ENCODE measurements around the gene POMGNT2. TPM values are rescaled to one million over a fixed set of nuclear protein-coding genes. Genes with fewer than 3 reads are reported as not detected.
A peak's percentile ranks its signal among the peaks of the same experiment; 100 is the strongest.
"Not testable (repeated sequence)": the region's sequence is repeated elsewhere in the genome, so short reads cannot be mapped to it uniquely, and the experiment has no call there.

Gene POMGNT2
- total and polyA plus RNA-seq, 5 donors: 16.9 to 28.2 (median 24.6) TPM

DNA sequence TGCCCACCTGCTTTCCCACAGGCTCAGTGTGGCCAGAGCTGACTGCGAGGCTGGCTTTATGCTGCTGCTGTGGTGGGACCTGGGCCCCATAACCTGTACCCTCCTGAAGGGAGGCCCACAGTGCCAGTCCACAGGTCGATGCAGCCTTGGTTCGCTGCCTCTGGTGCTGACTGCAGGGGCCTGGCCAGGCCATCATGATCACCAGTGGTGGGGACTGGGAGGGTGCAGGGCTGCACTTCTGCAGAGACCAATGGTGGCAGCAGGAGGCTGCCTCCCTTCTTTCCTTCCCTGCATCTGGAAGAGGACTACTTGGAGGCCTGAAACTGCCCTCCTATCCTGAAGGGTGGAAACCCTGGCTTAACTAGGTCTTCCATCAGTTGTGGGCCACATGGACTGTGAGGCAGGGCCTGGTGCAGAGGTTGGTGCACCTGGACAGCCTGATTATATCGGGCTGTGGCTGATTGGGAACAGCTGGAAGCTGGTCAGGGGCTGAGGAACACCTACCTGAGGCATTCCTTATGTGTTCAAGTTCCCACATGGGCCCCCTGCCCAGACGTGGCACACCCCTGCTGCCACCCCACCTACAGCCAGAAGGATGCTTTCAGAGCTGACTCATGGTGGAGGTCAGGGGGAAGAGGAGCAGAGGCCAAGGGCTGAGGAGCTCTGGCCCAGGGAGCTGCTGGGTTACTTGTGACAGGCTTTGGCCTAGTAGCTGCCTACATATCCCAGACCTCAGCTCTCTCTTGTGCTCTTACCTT, 29.8 kb downstream of the POMGNT2 start:
- no peak for DNase-seq
- WGBS: 73% methylated on average over 5 of the region's 5 CpGs
- Histone ChIP-seq H3K4me1 (ENCODE audit: control insufficient read depth, insufficient read depth, low read length) (no peaks in the 10 kb centered on the region), H3K4me3 (ENCODE audit: low read length) (no peak overlapping the region), H3K9me3 (ENCODE audit: control insufficient read depth, low read length) (no peaks in the 10 kb centered on the region), H3K27me3 (ENCODE audit: control insufficient read depth, insufficient read depth) (no peaks in the 10 kb centered on the region), H3K27ac (ENCODE audit: low read length) (no peak overlapping the region)
- intact Hi-C loops (cut with DNase I): no loop called here
- ATAC-seq: no peak

DNA sequence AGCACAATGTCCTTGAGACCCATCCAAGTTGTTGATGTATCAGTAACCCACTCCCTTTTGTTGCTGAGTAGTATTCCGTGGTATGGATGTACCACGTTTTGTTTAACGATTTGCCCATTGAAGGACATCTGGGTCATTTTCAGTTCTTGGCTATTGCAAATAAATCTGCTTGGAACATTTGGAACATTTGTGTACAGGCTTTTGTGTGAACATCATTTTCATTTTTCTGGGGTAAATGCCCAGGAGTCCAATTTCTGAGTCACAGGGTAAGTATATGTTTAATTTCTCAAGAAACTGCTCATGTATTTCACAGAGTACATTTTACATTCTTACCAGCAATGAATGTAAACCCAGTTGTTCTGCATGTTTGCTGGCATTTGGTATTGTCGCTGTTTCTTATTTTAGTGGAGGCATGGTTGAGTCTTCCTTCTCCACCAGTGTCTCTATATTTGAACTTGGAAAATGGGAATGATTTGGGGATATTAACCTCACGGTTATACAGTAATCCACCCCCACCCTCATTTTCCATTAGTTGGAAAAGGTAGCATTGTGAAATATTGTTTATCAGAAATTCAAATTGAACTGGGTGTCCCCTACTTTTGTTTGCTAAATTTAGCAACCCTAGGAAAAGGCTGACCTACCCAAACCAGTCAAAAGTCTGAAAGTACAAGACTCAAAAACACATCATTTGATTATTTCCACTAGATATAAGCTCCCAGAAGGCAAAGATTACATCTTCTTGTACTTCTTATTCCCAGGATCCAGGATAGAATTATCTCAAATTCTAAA, 30.8 kb downstream of the POMGNT2 start:
- DNase-seq (no peak), ATAC-seq (no peak)
- Histone ChIP-seq H3K9me3 (ENCODE audit: control insufficient read depth, low read length) (no peaks in the 10 kb centered on the region), H3K27ac (ENCODE audit: low read length) (no peak overlapping the region), H3K4me1 (ENCODE audit: control insufficient read depth, insufficient read depth, low read length) (no peaks in the 10 kb centered on the region), H3K27me3 (ENCODE audit: control insufficient read depth, insufficient read depth) (no peaks in the 10 kb centered on the region), H3K4me3 (ENCODE audit: low read length) (no peak overlapping the region)
- 83% methylated on average over 5 of the region's 5 CpGs for WGBS
- intact Hi-C loops (cut with DNase I): no loop called here

DNA sequence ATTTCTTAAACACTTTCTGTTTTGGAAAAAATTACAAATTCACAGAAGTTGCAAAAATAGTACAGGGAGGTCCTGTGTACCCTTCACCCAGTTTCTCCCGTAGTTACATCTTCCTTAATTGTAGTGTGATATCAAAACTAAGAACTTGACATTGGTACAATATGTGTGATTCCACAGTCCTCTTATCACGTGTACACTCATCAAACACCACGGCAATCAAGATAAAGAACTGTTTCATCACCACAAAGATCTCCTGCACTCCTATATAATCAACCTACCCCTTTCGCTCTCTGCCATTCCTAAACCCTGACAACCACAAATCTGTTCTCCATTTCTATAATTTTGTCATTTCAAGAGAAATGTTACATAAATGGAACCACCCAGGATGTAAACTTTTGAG, 31.4 kb downstream of the POMGNT2 start:
- no peak overlapping the region for H3K27ac ChIP-seq (ENCODE audit: low read length)
- ATAC-seq (no peak), DNase-seq (no peak)
- H3K9me3 ChIP-seq (ENCODE audit: control insufficient read depth, low read length): no peaks in the 10 kb centered on the region
- no peaks in the 10 kb centered on the region for H3K4me1 ChIP-seq (ENCODE audit: control insufficient read depth, insufficient read depth, low read length)
- H3K27me3 ChIP-seq (ENCODE audit: control insufficient read depth, insufficient read depth): no peaks in the 10 kb centered on the region
- intact Hi-C loops (cut with DNase I): no loop called here
- WGBS: 67% methylated on average over 4 of the region's 4 CpGs
- H3K4me3 ChIP-seq (ENCODE audit: low read length): no peak overlapping the region

DNA sequence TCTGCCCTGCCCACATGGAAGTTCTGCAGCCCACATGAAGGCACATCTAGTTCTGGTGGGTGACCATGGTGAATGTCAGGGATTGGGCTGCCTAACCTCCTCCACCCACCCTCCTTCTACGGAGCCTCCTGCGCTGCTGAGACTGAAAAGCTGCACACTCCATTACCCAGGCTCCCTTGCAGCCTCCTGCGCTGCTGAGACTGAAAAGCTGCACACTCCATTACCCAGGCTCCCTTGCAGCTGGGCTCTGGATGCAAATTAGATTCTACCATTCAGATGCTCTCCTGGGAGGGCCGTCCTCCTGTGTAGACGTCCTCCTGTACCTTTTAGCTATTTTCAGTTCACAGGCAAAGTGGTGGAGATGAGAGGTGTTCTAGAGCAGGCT, 32.1 kb downstream of the POMGNT2 start:
- Histone ChIP-seq H3K4me3 (ENCODE audit: low read length) (no peak overlapping the region), H3K27me3 (ENCODE audit: control insufficient read depth, insufficient read depth) (no peaks in the 10 kb centered on the region), H3K4me1 (ENCODE audit: control insufficient read depth, insufficient read depth, low read length) (no peaks in the 10 kb centered on the region), H3K9me3 (ENCODE audit: control insufficient read depth, low read length) (no peaks in the 10 kb centered on the region), H3K27ac (ENCODE audit: low read length) (no peak overlapping the region)
- ATAC-seq (no peak), DNase-seq (no peak)
- intact Hi-C loops (cut with DNase I): no loop called here
- WGBS: 84% methylated on average over 5 of the region's 5 CpGs

DNA sequence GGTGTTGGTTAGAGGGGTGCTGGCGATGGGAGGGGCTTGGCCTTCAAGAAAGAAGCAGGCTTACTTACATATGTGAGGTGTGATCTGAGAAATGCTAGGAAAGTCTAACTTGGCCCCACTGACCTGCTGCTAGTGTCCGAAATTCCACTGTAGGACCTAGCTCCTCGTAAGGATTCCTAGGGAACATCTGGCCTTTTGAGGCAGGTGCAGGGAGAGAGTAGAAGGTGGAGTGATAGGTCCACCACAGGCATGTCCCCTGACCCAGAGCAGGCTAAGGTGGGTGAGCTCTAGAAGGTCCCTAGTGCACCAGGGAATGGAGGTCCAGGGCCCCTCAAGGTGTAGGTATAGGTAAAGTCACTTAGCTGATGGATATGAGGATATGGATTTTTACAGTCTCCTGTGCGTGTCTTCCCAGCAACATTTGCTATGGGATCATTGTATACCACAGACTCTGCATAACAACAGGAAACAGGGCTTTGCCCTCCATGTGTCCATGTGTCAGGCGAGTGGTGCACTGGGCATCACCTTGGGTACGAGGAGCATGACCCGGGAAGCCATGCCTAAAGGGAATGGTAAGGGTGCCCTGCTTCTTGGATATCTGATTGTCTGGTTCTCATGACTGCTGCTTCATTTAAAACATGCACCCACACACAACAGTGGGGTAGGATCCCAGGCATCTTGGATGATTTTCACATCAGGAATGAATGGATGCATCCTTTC, 32.6 kb downstream of the POMGNT2 start:
- intact Hi-C loops (cut with DNase I): no loop called here
- Histone ChIP-seq H3K4me1 (ENCODE audit: control insufficient read depth, insufficient read depth, low read length) (no peaks in the 10 kb centered on the region), H3K27ac (ENCODE audit: low read length) (no peak overlapping the region)

DNA sequence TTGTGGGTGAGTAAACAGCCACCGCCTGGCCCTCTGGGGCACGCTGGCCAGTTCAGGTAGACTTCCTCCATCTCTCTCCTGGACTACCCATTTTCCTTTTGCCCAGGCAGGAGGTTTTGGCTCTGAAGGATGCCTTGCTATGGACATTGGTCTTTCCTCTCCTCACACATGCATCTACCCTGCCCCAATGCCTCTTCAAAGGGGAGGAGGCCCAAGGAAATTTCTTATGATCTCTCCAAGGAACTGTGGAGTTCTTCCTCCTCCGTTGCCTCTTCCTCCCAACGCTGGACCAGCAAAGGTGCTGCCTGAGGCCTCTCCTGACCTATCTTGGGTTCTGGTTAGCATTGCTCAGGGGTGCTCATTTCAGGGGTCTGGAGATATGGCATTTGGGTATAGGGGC, 33.5 kb downstream of the POMGNT2 start:
- Histone ChIP-seq H3K27me3 (ENCODE audit: control insufficient read depth, insufficient read depth) (no peaks in the 10 kb centered on the region), H3K4me3 (ENCODE audit: low read length) (no peak overlapping the region), H3K4me1 (ENCODE audit: control insufficient read depth, insufficient read depth, low read length) (no peaks in the 10 kb centered on the region), H3K27ac (ENCODE audit: low read length) (no peak overlapping the region), H3K9me3 (ENCODE audit: control insufficient read depth, low read length) (no peaks in the 10 kb centered on the region)
- ATAC-seq (no peak), DNase-seq (no peak)
- 89% methylated on average over 4 of the region's 4 CpGs for WGBS
- intact Hi-C loops (cut with DNase I): no loop called here

More for the DNA sequence above, 32.6 kb downstream of the POMGNT2 start:
- no peaks in the 10 kb centered on the region for H3K9me3 ChIP-seq (ENCODE audit: control insufficient read depth, low read length)
- no peak overlapping the region for H3K4me3 ChIP-seq (ENCODE audit: low read length)
- ATAC-seq (no peak), DNase-seq (no peak)
- no peaks in the 10 kb centered on the region for H3K27me3 ChIP-seq (ENCODE audit: control insufficient read depth, insufficient read depth)
- WGBS: 92% methylated on average over 7 of the region's 7 CpGs

DNA sequence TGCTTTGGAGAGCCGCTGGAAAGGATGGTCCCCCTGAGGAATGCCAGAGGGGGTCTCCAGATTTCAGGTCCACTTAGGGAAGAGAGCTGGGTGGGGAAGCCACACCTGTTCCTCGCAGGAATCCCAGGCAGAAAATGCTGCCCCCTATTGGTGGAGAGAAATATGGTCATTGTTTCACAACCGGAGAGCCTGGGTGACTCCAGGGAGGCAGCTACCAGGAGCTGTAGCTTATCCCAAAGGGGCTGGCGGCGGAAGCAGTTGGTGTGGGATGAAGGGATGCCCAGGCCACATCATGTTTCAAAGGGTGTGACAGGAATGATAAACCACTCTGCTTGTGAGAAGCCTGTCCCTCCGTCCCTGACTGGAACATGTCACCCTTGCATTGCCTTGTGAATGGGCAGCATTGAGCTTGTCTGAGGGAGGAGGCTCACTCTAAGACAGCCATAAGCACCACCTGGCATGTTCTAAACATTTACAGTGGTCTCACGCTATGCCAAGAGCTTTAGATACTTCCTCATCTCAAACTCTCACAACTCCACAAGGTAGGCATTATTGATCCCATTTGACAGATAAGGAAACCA, 34.5 kb downstream of the POMGNT2 start:
- Histone ChIP-seq H3K4me1 (ENCODE audit: control insufficient read depth, insufficient read depth, low read length) (no peaks in the 10 kb centered on the region), H3K9me3 (ENCODE audit: control insufficient read depth, low read length) (no peaks in the 10 kb centered on the region), H3K4me3 (ENCODE audit: low read length) (no peak overlapping the region), H3K27me3 (ENCODE audit: control insufficient read depth, insufficient read depth) (no peaks in the 10 kb centered on the region), H3K27ac (ENCODE audit: low read length) (no peak overlapping the region)
- intact Hi-C loops (cut with DNase I): no loop called here
- DNase-seq (no peak), ATAC-seq (no peak)
- WGBS: 62% methylated on average over 7 of the region's 7 CpGs

DNA sequence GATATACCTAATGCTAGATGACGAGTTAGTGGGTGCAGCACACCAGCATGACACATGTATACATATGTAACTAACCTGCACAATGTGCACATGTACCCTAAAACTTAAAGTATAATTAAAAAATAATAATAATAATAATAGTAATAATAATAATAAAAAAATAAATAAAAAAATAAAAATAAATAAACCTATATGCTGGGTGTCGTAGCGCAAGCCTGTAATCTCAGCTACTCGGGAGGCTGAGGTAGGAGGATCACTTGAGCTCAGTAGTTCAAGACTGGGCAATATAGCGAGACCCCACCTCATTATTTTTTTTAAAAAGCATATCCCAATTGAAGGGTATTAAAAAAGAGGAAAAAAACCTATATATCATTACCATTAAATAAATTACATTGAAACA, 35.2 kb downstream of the POMGNT2 start:
- WGBS: 98% methylated on average over 4 of the region's 5 CpGs
- H3K27ac ChIP-seq (ENCODE audit: low read length); H3K4me3 ChIP-seq (ENCODE audit: low read length); H3K4me1 ChIP-seq (ENCODE audit: control insufficient read depth, insufficient read depth, low read length); H3K27me3 ChIP-seq (ENCODE audit: control insufficient read depth, insufficient read depth); H3K9me3 ChIP-seq (ENCODE audit: control insufficient read depth, low read length); DNase-seq; ATAC-seq; intact Hi-C loops (cut with DNase I): not testable (repeated sequence)

DNA sequence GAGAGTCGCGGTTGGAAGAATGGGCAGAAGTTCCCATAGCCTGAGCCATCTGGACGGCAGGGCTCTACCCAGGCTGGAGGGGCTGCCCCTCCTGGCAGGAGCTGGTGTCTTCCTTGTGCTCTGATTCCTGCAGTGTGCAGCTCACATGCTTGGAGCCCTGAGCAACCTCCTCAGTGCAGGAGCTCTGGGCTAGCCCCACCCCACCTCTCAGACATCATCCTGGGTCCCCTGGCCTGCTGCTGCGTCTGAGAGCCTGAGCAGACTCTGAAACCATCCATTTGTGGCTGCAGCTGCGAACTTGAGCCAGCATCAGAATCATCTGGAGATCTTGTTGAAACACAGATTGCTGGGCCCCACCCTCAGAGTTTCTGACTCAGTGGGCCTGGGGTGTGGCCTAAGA, 42.8 kb downstream of the POMGNT2 start:
- WGBS: 62% methylated on average over 5 of the region's 5 CpGs
- H3K27me3 ChIP-seq (ENCODE audit: control insufficient read depth, insufficient read depth): no peaks in the 10 kb centered on the region
- no peak for DNase-seq
- no peaks in the 10 kb centered on the region for H3K4me1 ChIP-seq (ENCODE audit: control insufficient read depth, insufficient read depth, low read length)
- ATAC-seq: peak in 1 of 2 donors; percentile 29
- peaks cover 1% of the 10 kb centered on the region for H3K9me3 ChIP-seq (ENCODE audit: control insufficient read depth, low read length)
- intact Hi-C loops (cut with DNase I): no loop called here
- H3K27ac ChIP-seq (ENCODE audit: low read length): no peak overlapping the region
- H3K4me3 ChIP-seq (ENCODE audit: low read length): no peak overlapping the region

DNA sequence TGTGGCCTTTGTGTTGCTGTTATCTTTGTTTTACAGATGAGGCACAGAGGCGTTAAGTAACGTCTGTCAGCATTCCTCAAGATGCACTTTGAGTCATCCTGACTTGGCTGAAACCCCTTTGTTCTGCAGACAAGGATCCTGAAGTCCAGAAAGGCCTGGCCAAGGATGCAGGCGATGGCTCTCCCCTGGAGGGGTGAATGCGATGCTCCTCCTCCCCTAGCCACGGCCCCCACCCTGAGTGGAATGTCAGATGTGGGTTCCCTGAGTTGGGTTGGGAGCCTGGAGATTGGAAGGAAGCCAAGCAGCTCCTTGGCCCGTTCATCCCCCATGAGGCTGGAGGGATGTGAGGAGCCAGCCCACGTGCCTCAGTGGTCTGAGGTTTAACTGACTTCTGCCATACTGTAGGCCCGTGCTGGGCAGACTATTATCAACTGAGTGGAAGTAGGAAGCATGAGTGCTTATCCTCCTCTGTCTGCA, 43.3 kb downstream of the POMGNT2 start:
- peaks cover 1% of the 10 kb centered on the region for H3K9me3 ChIP-seq (ENCODE audit: control insufficient read depth, low read length)
- no peaks in the 10 kb centered on the region for H3K4me1 ChIP-seq (ENCODE audit: control insufficient read depth, insufficient read depth, low read length)
- intact Hi-C loops (cut with DNase I): no loop called here
- no peak overlapping the region for H3K4me3 ChIP-seq (ENCODE audit: low read length)
- H3K27ac ChIP-seq (ENCODE audit: low read length): no peak overlapping the region
- ATAC-seq: peak; percentile 69 to 75
- H3K27me3 ChIP-seq (ENCODE audit: control insufficient read depth, insufficient read depth): no peaks in the 10 kb centered on the region
- WGBS: 48% methylated on average over 8 of the region's 8 CpGs
- peak in 2 of 3 donors; percentile 54 to 59 for DNase-seq

All from right cardiac atrium (tissue), 5 donors.